Non-pigmented ciliary epithelial cell (primary cell): Measurements from ENCODE around the gene MIGA1.

Source experiments
- DNase-seq: peaks from one replicate; pipeline ENCODE4 v3.0.0-alpha.2; 2010; ENCODE audit warnings: low read depth

The MIGA1 gene

GRCh38 chr1:77850082-77850481, 70.6 kb downstream of the MIGA1 start:
- DNase-seq, result no peak

GRCh38 chr1:77857552-77857951, 78.1 kb downstream of the MIGA1 start:
- DNase-seq, result peak; percentile 17

- no peak for DNase-seq
Measured at GRCh38 chr1:77858725-77859124, 79.3 kb downstream of the MIGA1 start.

GRCh38 chr1:77859248-77859647, 79.8 kb downstream of the MIGA1 start:
- DNase-seq, result no peak

- DNase-seq, result no peak
Measured at GRCh38 chr1:77866296-77866695, 86.8 kb downstream of the MIGA1 start.

- no peak for DNase-seq
Measured at GRCh38 chr1:77872645-77873044, 93.2 kb downstream of the MIGA1 start.

- DNase-seq, result no peak
Measured at GRCh38 chr1:77873461-77873860, 94.0 kb downstream of the MIGA1 start.

- DNase-seq, result peak; percentile 45
Measured at GRCh38 chr1:77874804-77875445, 95.5 kb downstream of the MIGA1 start.

- no peak for DNase-seq
Measured at GRCh38 chr1:77876884-77877283, 97.4 kb downstream of the MIGA1 start.

GRCh38 chr1:77881061-77881460, 101.6 kb downstream of the MIGA1 start:
- no peak for DNase-seq

GRCh38 chr1:77882411-77882810, 103.0 kb downstream of the MIGA1 start:
- no peak for DNase-seq

- peak; percentile 41 for DNase-seq
Measured at GRCh38 chr1:77888081-77888780, 108.8 kb downstream of the MIGA1 start, which contains the start of gene NEXN. NEXN (plus strand) TSS chr1:77888624; CDS start chr1:77916107, 27,483 bp downstream.

- DNase-seq, result peak; percentile 30
Measured at GRCh38 chr1:77888781-77889642, 109.6 kb downstream of the MIGA1 start.

GRCh38 chr1:77889671-77890070, 110.2 kb downstream of the MIGA1 start:
- peak; percentile 61 for DNase-seq

GRCh38 chr1:77891200-77891599, 111.8 kb downstream of the MIGA1 start:
- DNase-seq, result no peak

- DNase-seq, result no peak
Measured at GRCh38 chr1:77899647-77900320, 120.3 kb downstream of the MIGA1 start.

- DNase-seq, result peak; percentile 19
Measured at GRCh38 chr1:77900687-77901293, 121.3 kb downstream of the MIGA1 start.

GRCh38 chr1:77905603-77906002, 126.2 kb downstream of the MIGA1 start:
- DNase-seq, result no peak

GRCh38 chr1:77906019-77906545, 126.6 kb downstream of the MIGA1 start:
- DNase-seq, result no peak

GRCh38 chr1:77906624-77907023, 127.2 kb downstream of the MIGA1 start:
- DNase-seq, result no peak

GRCh38 chr1:77910116-77910515, 130.7 kb downstream of the MIGA1 start:
- no peak for DNase-seq
